A549 treated with RU486 at 1 μM for 4 hours (cell line): ENCODE results near the gene GABRB1. TPM values are rescaled to one million over a fixed set of nuclear protein-coding genes. Genes with fewer than 3 reads are reported as not detected.

Experiments used
- total RNA-seq: library from RNA; stranded (reverse); fragments of 200-300 nt; extraction: Qiagen RNA extraction; gene quantifications from 5 replicates; pipeline ENCODE4 v1.2.3, GENCODE V29; 2022; ENCODE audit warnings: low read depth

The GABRB1 gene
- not detected in 5 replicates for total RNA-seq

DNA sequence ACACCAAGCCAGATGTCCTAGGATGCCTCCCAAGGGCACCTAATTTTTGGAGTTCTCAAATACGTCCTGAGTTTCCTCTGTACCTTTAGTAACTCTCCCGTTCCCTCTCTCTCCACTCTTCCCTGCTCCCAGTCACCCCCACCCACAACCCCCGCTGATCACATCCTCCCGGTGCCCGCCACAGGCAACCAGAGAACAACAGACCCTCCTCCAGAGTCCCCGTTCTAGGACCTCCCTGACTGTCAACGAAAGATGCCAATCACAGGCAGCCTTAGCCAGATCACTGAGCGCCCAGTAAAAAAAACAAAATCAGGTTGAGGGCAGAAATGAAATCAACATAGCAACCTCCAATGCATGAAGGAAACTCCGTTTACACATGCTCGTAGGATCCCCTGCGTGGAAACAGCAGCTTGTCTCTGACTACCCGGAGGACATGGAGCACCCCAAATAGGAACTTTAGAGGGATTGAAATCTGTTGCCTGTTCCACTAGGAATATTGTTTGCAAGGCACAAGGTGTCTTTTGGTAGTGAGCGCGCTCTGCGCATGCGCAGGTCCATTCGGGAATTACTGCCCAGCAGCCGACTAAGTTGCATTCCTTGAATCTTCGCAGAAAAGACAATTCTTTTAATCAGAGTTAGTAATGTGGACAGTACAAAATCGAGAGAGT lies at the start of gene GABRB1:
GABRB1 (plus strand) TSS at position 557 of the 668 bp plus-strand sequence.

DNA sequence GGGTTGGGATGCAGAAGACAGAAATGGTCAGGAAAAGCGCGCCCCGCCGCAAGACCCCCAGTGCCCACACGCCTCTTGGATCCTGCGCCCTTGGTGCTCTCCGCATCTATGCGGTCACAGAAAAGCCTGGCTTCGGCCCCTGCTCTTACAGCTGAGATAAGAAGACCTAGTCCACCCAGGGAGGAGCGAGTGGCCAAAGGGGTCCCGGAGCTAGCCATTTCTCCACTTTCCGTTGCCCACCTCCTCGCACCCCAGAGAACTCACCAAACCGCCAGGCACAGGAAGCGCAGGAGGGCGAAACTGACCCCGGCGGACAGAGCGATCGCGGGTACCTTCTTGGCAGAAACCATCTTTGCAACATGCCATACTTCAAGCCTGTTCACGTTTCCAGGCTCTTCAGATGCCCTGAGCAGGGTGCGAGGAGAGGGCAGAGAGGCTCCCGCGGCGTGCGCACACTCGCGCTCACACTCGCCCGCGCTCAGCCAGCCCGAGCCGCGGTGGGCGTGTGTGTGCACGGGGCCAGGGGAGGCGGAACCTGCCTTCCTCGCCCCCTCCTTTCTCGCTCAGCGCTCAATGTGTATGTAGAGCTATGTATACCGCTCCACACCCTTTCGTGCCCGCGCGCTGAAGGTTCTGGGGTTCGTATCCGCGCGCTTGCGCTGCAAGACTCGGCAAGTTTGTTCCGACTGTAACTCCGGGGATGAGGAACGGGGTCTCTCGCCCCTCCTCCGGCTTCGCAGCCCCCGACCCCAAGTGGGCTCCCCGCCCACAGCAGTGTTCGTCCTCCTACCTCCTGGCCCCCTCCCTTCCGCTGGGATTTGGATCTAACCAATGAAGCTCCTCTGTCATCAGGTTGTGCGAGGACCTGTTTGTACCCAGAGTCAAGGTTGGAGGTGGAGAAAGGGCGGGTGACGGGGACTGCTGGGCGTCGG lies 38.0 kb upstream of the GABRB1 start, which contains the start of gene GABRA4:
GABRA4 (minus strand) TSS at position 507 of the 932 bp plus-strand sequence; CDS start at position 350, 157 bp downstream.

DNA sequence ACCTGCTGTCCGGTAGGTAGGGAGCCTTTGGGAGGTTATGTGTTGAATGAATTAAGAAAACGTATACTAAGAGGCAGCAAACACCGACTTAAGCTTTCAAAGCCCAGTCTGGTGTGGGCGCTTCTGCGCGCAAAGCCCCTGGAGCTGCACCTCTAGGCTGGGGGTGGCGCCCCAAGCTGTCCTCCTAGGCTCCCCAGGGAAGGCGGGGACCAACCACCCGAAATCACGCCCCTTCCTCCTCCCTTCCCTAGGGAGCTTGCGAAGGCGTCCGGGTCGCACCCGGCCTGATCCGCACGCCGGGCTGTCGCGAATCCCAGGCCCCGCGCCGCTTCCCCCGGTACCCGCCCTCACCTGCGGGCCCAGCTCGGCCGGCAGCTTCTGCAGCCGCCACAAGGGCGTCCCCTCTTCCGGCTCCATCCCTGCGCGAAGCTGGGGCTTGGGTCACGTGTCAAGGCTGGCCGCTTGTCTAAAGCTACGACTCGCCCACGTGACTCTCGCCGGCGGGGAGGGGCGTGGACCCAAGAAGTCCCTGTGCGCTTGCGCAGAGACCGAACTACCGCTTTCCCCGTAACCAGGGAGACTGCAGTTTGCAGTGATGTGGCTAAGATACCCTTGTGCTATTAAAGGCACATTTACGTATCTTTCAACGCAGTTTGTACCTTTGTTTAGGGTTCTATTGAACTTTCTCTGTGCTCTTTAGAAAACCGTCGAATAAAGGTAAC lies 432.0 kb downstream of the GABRB1 start, which contains the start of gene COMMD8:
COMMD8 (minus strand) TSS at position 468 of the 722 bp plus-strand sequence; CDS start at position 417, 51 bp downstream.

Other genes starting within 250 kb of the GABRB1 start
- gene COX7B2, start 122.3 kb upstream of the GABRB1 start, total RNA-seq, result not detected in 5 replicates
- gene GABRA4, start 38.0 kb upstream of the GABRB1 start, total RNA-seq, result not detected in 5 replicates